Astrocyte (in vitro differentiated cells and primary cell): ENCODE measurements around the gene OCIAD1.

Experiments used
- CTCF ChIP-seq: IDR thresholded peaks from 2 replicates; pipeline ENCODE4 v1.5.1; 2011; ENCODE audit warnings: low read depth, mild to moderate bottlenecking, inconsistent platforms, low read length, moderate library complexity; ENCODE audit not compliant: insufficient read depth
- EZH2 ChIP-seq: IDR thresholded peaks from 2 replicates; pipeline ENCODE4 v1.6.1; 2012; ENCODE audit warnings: mild to moderate bottlenecking, low read length, inconsistent platforms; ENCODE audit not compliant: insufficient read depth

- TF ChIP-seq CTCF (no peak), EZH2 (no peak)
These were observed 10.3 kb downstream of the OCIAD1 start for GRCh38 chr4:48841045-48841827.
